Fibroblast of the aortic adventitia (primary cell): ENCODE measurements around the gene GNMT. TPM values are rescaled to one million over a fixed set of nuclear protein-coding genes. Genes with fewer than 3 reads are reported as not detected.

Experiments used
- DNase-seq: peaks from one replicate; pipeline ENCODE4 v3.0.0-alpha.2; 2010; ENCODE audit warnings: low read depth
- H3K4me3 ChIP-seq: 2 replicates; pipeline ENCODE4 v1.5.1; 2011; ENCODE audit warnings: low read depth, mild to moderate bottlenecking, control low read depth, low read length, moderate library complexity
- total RNA-seq: library from RNA; depleted of rRNA; stranded (reverse); fragments of >200 nt; gene quantifications from 2 replicates; pipeline ENCODE4 v1.2.3, GENCODE V29; 2012; ENCODE audit warnings: low replicate concordance
- TF ChIP-seq, protein P1 (sequence below): IDR thresholded peaks from 2 replicates; pipeline ENCODE4 v1.5.1; 2011; ENCODE audit warnings: mild to moderate bottlenecking, low read length, control low read depth, inconsistent platforms; ENCODE audit not compliant: insufficient read depth

GNMT gene
- total RNA-seq, 1 donor: 0.36 TPM

DNA sequence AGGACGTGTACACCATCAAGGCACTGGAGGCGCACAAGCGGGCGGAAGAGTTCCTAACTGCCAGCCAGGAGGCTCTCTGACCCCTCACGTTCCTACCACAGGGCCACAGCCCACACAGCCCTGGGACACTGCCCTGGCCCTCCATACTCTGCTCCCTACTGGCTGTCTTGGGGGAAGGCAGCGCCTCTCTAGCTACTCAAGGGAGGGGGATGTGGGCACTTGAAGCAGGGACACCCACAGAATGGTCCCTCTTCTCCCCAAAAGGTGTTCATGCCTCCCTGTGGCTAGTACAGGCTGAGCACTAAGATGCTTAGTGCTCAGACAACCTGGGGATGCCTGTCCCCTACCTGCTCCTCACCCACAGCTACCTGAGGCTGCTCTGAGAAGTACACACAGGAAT, 50.7 kb downstream of the GNMT start:
- DNase-seq: no peak
- H3K4me3 ChIP-seq: no peak overlapping the region
- TF ChIP-seq, protein P1, sequence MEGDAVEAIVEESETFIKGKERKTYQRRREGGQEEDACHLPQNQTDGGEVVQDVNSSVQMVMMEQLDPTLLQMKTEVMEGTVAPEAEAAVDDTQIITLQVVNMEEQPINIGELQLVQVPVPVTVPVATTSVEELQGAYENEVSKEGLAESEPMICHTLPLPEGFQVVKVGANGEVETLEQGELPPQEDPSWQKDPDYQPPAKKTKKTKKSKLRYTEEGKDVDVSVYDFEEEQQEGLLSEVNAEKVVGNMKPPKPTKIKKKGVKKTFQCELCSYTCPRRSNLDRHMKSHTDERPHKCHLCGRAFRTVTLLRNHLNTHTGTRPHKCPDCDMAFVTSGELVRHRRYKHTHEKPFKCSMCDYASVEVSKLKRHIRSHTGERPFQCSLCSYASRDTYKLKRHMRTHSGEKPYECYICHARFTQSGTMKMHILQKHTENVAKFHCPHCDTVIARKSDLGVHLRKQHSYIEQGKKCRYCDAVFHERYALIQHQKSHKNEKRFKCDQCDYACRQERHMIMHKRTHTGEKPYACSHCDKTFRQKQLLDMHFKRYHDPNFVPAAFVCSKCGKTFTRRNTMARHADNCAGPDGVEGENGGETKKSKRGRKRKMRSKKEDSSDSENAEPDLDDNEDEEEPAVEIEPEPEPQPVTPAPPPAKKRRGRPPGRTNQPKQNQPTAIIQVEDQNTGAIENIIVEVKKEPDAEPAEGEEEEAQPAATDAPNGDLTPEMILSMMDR: no peak

- peak overlapping the region; percentile 81 for H3K4me3 ChIP-seq
- TF ChIP-seq, protein P1: no peak
- DNase-seq: no peak
Measured at GRCh38 chr6:43012364-43012763, 51.8 kb downstream of the GNMT start.

- peak overlapping the region; percentile 81 for H3K4me3 ChIP-seq
- TF ChIP-seq, protein P1: no peak
- peak; percentile 34 for DNase-seq
Measured at GRCh38 chr6:43013097-43013842, 52.7 kb downstream of the GNMT start.

Other genes starting within 250 kb of the GNMT start
- 0.72 and 1.3 TPM in 2 replicates for gene PRPH2, start 238.2 kb upstream of the GNMT start, total RNA-seq
- gene TBCC, start 214.7 kb upstream of the GNMT start, total RNA-seq: 19.3 and 31.1 TPM in 2 replicates
- 7.7 and 15.8 TPM in 2 replicates for gene BICRAL, start 178.7 kb upstream of the GNMT start, total RNA-seq
- 74.7 and 102 TPM in 2 replicates for gene RPL7L1, start 81.1 kb upstream of the GNMT start, total RNA-seq
- gene PTCRA, start 44.7 kb upstream of the GNMT start, total RNA-seq: not detected in 2 replicates
- 23.2 and 45.6 TPM in 2 replicates for gene CNPY3, start 31.3 kb upstream of the GNMT start, total RNA-seq
- 19.3 and 39.4 TPM in 2 replicates for gene PEX6, start 18.4 kb downstream of the GNMT start, total RNA-seq
- 46.9 and 60.9 TPM in 2 replicates for gene PPP2R5D, start 23.8 kb downstream of the GNMT start, total RNA-seq
- 18.6 and 71.8 TPM in 2 replicates for gene MEA1, start 53.2 kb downstream of the GNMT start, total RNA-seq
- 27.0 and 78.1 TPM in 2 replicates for gene KLHDC3, start 53.5 kb downstream of the GNMT start, total RNA-seq
- gene RRP36, start 60.9 kb downstream of the GNMT start, total RNA-seq: 46.9 and 86.6 TPM in 2 replicates
- 28.0 and 31.6 TPM in 2 replicates for gene CUL7, start 93.1 kb downstream of the GNMT start, total RNA-seq
- 11.9 and 18.7 TPM in 2 replicates for gene MRPL2, start 98.7 kb downstream of the GNMT start, total RNA-seq
- 11.3 and 15.3 TPM in 2 replicates for gene KLC4, start 98.9 kb downstream of the GNMT start, total RNA-seq
- 44.6 and 102 TPM in 2 replicates for gene PTK7, start 115.6 kb downstream of the GNMT start, total RNA-seq
- 17.5 and 17.9 TPM in 2 replicates for gene SRF, start 210.5 kb downstream of the GNMT start, total RNA-seq
- 22.8 and 28.7 TPM in 2 replicates for gene CUL9, start 221.4 kb downstream of the GNMT start, total RNA-seq